Ishikawa (cell line): ENCODE data around the gene NDUFB10.

Experiments
- CEBPB ChIP-seq: IDR thresholded peaks from 2 replicates; pipeline ENCODE4 v1.6.1; 2012
- CREB1 ChIP-seq: IDR thresholded peaks from 2 replicates; pipeline ENCODE4 v1.6.1; 2012; ENCODE audit warnings: low read depth
- EGR1 ChIP-seq: IDR thresholded peaks from 2 replicates; pipeline ENCODE4 v1.6.1; 2012
- EP300 ChIP-seq: IDR thresholded peaks from 2 replicates; pipeline ENCODE4 v1.6.1; 2012; ENCODE audit warnings: borderline replicate concordance
- FOXM1 ChIP-seq: IDR thresholded peaks from 2 replicates; pipeline ENCODE4 v1.6.1; 2012; ENCODE audit warnings: low read depth, borderline replicate concordance
- NFIC ChIP-seq: IDR thresholded peaks from 2 replicates; pipeline ENCODE4 v1.6.1; 2012
- RAD21 ChIP-seq: IDR thresholded peaks from 2 replicates; pipeline ENCODE4 v1.6.1; 2012; ENCODE audit warnings: low read depth
- REST ChIP-seq: IDR thresholded peaks from 2 replicates; pipeline ENCODE4 v1.6.1; 2012; ENCODE audit warnings: low read depth, mild to moderate bottlenecking
- TAF1 ChIP-seq: IDR thresholded peaks from 2 replicates; pipeline ENCODE4 v1.6.1; 2012; ENCODE audit warnings: low read depth, mild to moderate bottlenecking
- TCF12 ChIP-seq: IDR thresholded peaks from 2 replicates; pipeline ENCODE4 v1.6.1; 2012; ENCODE audit warnings: low read depth
- TEAD4 ChIP-seq: IDR thresholded peaks from 2 replicates; pipeline ENCODE4 v1.6.1; 2012
- USF1 ChIP-seq: IDR thresholded peaks from 2 replicates; pipeline ENCODE4 v1.6.1; 2012
- YY1 ChIP-seq: IDR thresholded peaks from 2 replicates; pipeline ENCODE4 v1.6.1; 2012; ENCODE audit warnings: low read depth
- ZBTB7A ChIP-seq: IDR thresholded peaks from 2 replicates; pipeline ENCODE4 v1.6.1; 2012; ENCODE audit warnings: low read depth
- TF ChIP-seq, protein P1 (sequence below): IDR thresholded peaks from 2 replicates; pipeline ENCODE4 v1.6.1; 2012

The NDUFB10 gene

GRCh38 chr16:2005646-2006045 lies 46.3 kb downstream of the NDUFB10 start:
- TF ChIP-seq FOXM1, result no peak
- no peak for TF ChIP-seq TAF1
- no peak for TF ChIP-seq TEAD4
- TF ChIP-seq EP300, result no peak
- no peak for TF ChIP-seq USF1
- no peak for TF ChIP-seq YY1
- TF ChIP-seq REST, result no peak
- TF ChIP-seq TCF12, result no peak
- TF ChIP-seq NFIC, result no peak
- TF ChIP-seq, protein P1, sequence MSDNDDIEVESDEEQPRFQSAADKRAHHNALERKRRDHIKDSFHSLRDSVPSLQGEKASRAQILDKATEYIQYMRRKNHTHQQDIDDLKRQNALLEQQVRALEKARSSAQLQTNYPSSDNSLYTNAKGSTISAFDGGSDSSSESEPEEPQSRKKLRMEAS, result no peak
- TF ChIP-seq CREB1, result no peak
- TF ChIP-seq ZBTB7A, result no peak
- TF ChIP-seq RAD21, result no peak
- TF ChIP-seq CEBPB, result no peak
- no peak for TF ChIP-seq EGR1

GRCh38 chr16:2006317-2006716 lies 47.0 kb downstream of the NDUFB10 start:
- TF ChIP-seq ZBTB7A (no peak), TCF12 (no peak), CEBPB (no peak), TEAD4 (no peak), EP300 (no peak), FOXM1 (no peak), CREB1 (no peak), REST (no peak), EGR1 (no peak), YY1 (no peak), NFIC (no peak), USF1 (no peak)

GRCh38 chr16:2007081-2007836 lies 47.9 kb downstream of the NDUFB10 start:
- TF ChIP-seq REST, result no peak
- TF ChIP-seq EGR1, result no peak
- no peak for TF ChIP-seq RAD21
- TF ChIP-seq, protein P1, result no peak
- TF ChIP-seq ZBTB7A, result no peak
- TF ChIP-seq TAF1, result no peak
- TF ChIP-seq NFIC, result no peak
- no peak for TF ChIP-seq FOXM1
- no peak for TF ChIP-seq YY1
- no peak for TF ChIP-seq CREB1
- TF ChIP-seq CEBPB, result no peak
- no peak for TF ChIP-seq TEAD4
- TF ChIP-seq EP300, result no peak
- no peak for TF ChIP-seq USF1

DNA sequence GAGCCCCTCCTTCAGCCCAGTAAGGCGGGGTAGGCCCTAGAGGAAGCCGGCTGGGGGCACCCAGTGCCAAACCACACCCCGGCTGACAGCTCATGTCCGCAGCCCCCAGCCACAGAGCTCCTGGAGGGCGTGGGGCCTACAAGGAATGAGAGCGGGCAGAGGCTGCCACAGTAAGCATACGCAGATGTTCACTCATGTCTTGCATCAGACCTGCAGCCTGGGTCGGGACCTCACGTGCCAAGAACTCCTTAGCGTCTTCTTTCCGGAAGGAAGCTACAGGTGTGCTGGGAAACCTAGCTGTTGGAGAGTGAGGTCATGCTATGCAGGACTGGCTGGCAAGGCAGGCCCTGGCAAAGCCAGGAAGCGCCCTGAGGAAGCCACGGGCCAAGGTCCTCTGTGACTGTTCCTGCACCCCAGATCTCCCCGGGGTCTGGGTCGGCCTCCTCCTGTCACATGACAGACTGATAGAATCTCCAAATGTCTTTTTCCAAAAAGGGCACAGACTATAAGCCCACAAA lies 48.7 kb downstream of the NDUFB10 start:
- no peak for TF ChIP-seq TCF12
